Activated CD8-positive, alpha-beta memory T cell treated with anti-CD3 and anti-CD28 coated beads, Interleukin-2, amount 50 U/mL, for 4 hours (primary cell): ENCODE data around the gene MAML3.

Experiments used
- DNase-seq: peaks from one replicate; pipeline ENCODE4 v3.0.0-alpha.2; 2020

The MAML3 gene

GRCh38 chr4:139797287-139797686, 356.7 kb downstream of the MAML3 start:
- no peak for DNase-seq

GRCh38 chr4:139795527-139796314, 358.3 kb downstream of the MAML3 start:
- no peak for DNase-seq

GRCh38 chr4:139794158-139794954, 359.6 kb downstream of the MAML3 start:
- no peak for DNase-seq

- DNase-seq, result no peak
These were observed 362.3 kb downstream of the MAML3 start for GRCh38 chr4:139791681-139792080.

DNA sequence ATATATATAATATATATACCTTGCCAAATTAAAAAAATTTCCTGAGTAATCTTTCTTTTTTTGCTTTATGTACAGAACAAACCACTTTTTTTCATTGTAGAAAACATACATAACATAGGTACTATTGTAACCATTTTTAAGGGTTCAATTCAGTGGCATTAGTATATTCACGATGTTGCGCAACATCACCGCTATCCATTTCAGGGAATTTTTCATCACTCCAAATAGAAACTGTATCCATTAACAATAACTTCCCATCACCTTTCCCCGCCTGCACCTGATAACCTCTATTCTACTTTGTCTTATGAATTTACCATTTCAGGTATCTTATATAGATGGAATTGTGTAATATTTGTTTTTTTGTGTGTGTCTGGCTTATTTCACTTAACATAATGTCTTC, 363.7 kb downstream of the MAML3 start:
- no peak for DNase-seq

- DNase-seq, result no peak
These were observed 364.8 kb downstream of the MAML3 start for GRCh38 chr4:139789096-139789654.

DNA sequence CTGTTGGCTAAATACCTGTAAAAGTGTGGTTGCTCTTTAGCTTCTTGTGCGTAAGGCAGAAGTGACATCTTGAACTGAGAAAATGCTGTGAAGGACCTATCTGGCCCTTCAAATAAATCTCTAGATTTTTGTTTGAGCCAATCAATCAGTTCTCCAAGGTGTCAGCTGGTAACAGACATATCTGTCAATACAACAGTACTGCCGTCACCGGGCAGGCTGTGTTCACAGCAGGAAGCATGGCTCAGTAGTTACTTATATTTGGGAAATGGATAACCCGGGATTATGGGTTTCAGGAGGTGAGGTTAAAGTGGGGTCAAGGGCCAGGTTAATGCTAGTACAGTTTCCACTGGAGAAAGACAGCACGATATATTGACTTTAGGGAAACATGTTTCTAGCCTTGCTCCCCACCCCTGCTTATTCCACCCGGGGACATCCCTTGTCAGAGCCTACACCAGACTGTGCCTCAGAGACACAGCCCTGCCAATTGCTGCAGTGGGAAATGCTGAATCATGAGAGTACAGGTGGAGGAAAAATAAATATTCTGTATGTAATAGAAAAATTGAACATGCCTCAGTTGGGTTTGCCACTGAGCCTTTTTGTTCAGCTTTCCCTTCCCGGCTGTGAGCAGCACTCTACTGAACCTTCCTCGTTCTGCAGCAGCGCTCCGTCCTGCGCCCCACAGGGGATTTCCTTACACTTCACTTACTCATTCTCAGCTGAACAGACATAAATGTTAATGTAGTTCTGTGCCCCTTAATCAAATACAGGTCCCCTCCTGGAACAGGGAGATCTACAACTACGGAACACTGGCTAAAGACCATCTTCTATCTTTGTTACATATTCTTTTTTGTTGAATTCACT, 367.3 kb downstream of the MAML3 start:
- DNase-seq, result no peak

- DNase-seq, result no peak
These were observed 368.6 kb downstream of the MAML3 start for GRCh38 chr4:139785356-139785755.

- no peak for DNase-seq
These were observed 370.1 kb downstream of the MAML3 start for GRCh38 chr4:139783741-139784484.

DNA sequence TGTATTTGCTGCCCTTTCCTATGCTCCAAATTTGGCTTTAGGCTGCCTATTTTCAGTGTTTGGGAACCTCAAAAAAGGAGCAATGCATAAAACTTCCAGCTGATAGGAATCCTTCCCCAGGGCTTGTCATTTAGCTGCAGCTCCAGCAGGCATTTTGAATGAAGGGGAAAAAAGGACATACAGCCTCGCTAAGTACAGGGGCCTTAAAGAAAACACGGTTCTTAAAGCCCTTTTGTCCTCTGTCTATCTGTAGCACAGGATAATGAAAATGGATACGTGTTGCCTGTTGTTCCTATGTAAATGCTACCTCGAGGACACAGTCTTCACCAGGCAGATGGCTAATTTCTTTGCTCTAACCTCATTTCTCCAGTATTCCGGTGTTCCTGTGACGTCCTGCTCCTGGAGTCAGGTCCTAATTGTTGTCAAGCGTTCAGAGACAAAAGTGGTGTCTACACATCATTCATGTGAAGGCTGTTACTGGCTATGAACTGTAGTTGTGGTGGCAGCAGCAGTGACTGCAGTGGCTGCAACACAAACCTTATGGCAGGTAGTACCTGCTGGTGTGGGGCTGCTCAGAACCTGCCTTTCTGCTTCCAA, 371.0 kb downstream of the MAML3 start:
- DNase-seq, result no peak

GRCh38 chr4:139781066-139781465, 372.9 kb downstream of the MAML3 start:
- no peak for DNase-seq

GRCh38 chr4:139779691-139780090, 374.3 kb downstream of the MAML3 start:
- DNase-seq, result no peak

DNA sequence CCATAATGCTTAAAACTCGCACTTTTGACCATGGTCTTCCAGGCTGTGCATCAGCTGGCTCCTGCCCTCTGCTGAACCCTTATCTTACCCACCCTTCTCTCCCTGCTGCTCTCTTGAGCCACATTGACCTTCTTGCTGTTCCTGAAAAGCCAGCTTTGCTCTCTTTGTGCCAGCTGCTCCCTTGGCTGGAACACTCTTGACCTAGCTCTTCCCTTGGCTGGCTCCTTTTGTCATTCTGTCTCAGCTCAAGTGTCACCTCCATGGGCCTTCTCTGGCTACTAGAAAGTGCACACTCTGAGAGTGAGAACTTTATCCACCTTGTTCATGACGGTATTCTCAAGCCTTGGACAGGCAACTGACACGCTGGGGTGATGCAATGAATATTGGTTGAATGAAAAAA, 376.2 kb downstream of the MAML3 start:
- DNase-seq, result no peak

GRCh38 chr4:139776235-139776634, 377.7 kb downstream of the MAML3 start:
- DNase-seq, result no peak

- no peak for DNase-seq
These were observed 379.1 kb downstream of the MAML3 start for GRCh38 chr4:139774759-139775487.

DNA sequence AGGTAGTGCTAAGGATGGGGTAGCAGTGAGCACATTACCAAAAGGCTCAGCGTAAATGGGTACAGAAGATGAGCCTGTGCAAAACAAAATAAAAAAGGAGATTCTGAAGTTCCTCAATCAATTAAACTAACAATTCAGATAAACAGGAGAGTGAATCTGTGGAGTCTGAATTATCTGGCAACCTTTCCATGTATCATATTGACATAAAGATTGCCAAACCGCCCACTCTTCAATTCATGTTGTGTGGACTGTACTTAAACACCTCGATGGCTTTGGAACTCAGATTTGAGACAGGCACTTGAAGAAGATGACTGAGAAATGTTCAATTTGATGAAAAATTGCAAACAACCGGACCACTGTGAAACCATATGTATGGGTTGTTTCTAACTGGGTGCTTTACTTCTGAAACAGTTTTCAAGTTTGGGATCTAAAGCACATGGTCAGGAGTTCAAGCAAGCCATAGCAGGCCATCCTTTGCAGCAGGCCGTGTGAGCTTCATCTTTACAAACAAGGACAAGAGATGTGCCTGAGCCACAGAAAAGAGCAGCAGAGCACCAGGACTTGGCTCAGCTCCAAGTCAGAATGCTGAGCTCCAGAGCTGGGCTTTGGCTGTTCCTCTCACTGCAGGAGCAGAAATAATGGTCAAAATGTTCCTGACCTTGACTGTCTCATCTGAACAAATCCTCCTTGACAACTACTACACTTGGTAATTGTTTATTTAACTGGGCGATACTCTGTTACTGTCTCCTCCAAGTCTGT, 380.2 kb downstream of the MAML3 start:
- DNase-seq, result no peak

DNA sequence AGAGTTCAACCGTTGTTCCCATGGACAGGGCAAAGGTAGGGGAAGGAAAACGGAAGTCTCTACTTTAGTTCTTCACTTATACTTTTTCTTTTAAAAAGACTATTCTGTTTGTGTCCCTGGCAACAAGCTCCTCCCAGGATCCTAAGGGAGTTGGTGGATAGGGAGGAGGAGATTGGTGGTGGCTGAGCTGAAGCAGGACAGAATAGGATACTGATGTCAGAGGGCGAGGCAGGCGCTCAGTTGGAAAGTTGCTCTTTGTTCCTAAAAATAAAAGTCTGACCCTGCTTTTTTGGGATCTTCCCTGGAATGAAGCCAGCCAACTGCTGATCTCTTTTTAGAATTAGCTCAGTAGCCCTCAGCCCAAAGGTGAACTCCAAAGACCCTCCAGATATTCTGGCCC, 383.6 kb downstream of the MAML3 start:
- no peak for DNase-seq

GRCh38 chr4:139769364-139769763, 384.6 kb downstream of the MAML3 start:
- DNase-seq, result no peak

DNA sequence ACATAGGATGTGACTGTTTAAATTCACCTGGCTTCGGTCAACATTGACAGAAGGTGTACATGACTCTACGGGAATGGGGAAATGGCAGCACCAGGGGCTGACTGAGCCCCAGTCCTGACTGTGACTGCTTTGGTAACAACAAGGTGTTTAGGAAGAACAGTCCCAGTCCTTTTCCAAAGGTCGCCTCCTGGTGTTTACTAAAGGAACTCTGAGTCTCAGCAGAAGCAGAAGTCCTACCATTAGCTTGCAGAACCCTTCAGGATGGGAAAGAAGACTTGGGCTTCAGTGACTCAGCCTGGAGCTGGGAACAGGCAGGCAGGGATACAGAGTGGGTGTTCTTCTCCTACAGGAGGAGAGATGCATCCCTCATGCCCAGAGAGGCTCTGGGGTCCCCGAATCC, 385.1 kb downstream of the MAML3 start:
- no peak for DNase-seq

- no peak for DNase-seq
These were observed 385.6 kb downstream of the MAML3 start for GRCh38 chr4:139768366-139768765.
